K562 (cell line): ENCODE results near the gene PNPLA2. TPM values are rescaled to one million over a fixed set of nuclear protein-coding genes. Genes with fewer than 3 reads are reported as not detected.
A peak's percentile ranks its signal among the peaks of the same experiment; 100 is the strongest.

Source experiments
- CBX3 ChIP-seq, 2 experiments: IDR thresholded peaks; 1 replicate in 1 of 2; 2 replicates in 1 of 2; pipeline ENCODE4 v1.6.1; 2012; ENCODE audit warnings: inconsistent platforms in 2 of 2, low read length in 2 of 2, borderline replicate concordance in 1 of 2, control low read depth in 1 of 2
- CEBPG ChIP-seq, 3 experiments: fragments of 200-800 bp in 1 of 3; sonication (Bioruptor generic) in 1 of 3; sonication (generic) in 1 of 3; formaldehyde crosslinking in 1 of 3; IDR thresholded peaks in 2 of 3; conservative IDR thresholded peaks in 1 of 3; 2 replicates each; pipeline versions ENCODE4 v1.6.1 to v1.8.0; 2016 to 2022; ENCODE audit warnings: missing compliant biosample characterization in 2 of 3, missing genetic modification characterization in 2 of 3, mild to moderate bottlenecking in 1 of 3, missing genetic modification reagents in 1 of 3
- FOXJ3 ChIP-seq: sonication (generic); formaldehyde crosslinking; IDR thresholded peaks from 2 replicates; pipeline ENCODE4 v1.4.0; 2020; ENCODE audit warnings: mild to moderate bottlenecking, missing genetic modification reagents
- HMG20A ChIP-seq: fragments of 450-650 bp; formaldehyde crosslinking; conservative IDR thresholded peaks from 2 replicates; pipeline ENCODE4 v1.4.0; 2020; ENCODE audit warnings: mild to moderate bottlenecking, mixed read lengths
- KDM4B ChIP-seq, 2 experiments: fragments of 450-650 bp in 1 of 2; sonication (generic) in 1 of 2; IDR thresholded peaks; 2 replicates each; pipeline ENCODE4 v1.6.1; 2016 to 2017; ENCODE audit warnings: borderline replicate concordance in 2 of 2, antibody characterized with exemption in 1 of 2, low read depth in 1 of 2, mild to moderate bottlenecking in 1 of 2
- KHSRP ChIP-seq: fragments of 450-650 bp; IDR thresholded peaks from 2 replicates; pipeline ENCODE4 v1.6.1; 2017
- MXI1 ChIP-seq: IDR thresholded peaks from 2 replicates; pipeline ENCODE4 v1.6.1; 2011; ENCODE audit warnings: low read depth, mild to moderate bottlenecking, improper control_type of control experiment, low read length
- ZKSCAN1 ChIP-seq: fragments of 150-350 bp; IDR thresholded peaks from 2 replicates; pipeline ENCODE4 v1.6.1; 2016; ENCODE audit warnings: low read depth, low read length
- ZNF384 ChIP-seq: IDR thresholded peaks from 2 replicates; pipeline ENCODE4 v1.6.1; 2012; ENCODE audit warnings: low read depth, low read length, improper control_type of control experiment
- ZNF699 ChIP-seq: fragments of 250-450 bp; sonication (Bioruptor Pico); IDR thresholded peaks from 2 replicates; pipeline ENCODE4 v1.8.0; 2021; ENCODE audit warnings: mild to moderate bottlenecking, moderate library complexity; ENCODE audit not compliant: insufficient replicate concordance
- polyA plus RNA-seq, 8 experiments: library from polyadenylated mRNA; depleted of rRNA in 4 of 8; stranded (reverse) in 5 of 8; unstranded in 3 of 8; fragments of >200 nt; fragmentation: Nextera tagmentation in 2 of 8; fragmentation: Illumina TruSeq in 1 of 8; extraction: Ambion mirVana in 2 of 8; extraction: Trizol in 1 of 8; gene quantifications; 2 replicates each; pipeline versions ENCODE4 v1.2.1 to v1.2.3, GENCODE V29; 2011 to 2014; ENCODE audit warnings: inconsistent platforms in 1 of 8, missing spikeins in 1 of 8
- total RNA-seq, 7 experiments: library from RNA; depleted of rRNA in 6 of 7; stranded (reverse); fragments of >200 nt in 6 of 7; fragmentation: Illumina TruSeq in 2 of 7; extraction: Trizol in 2 of 7; gene quantifications; 2 replicates each; pipeline versions ENCODE4 v1.2.1 to v1.2.3, GENCODE V29; 2011 to 2021; ENCODE audit warnings: low replicate concordance in 1 of 7
- TF ChIP-seq, protein P1 (sequence below): fragments of 450-650 bp; formaldehyde crosslinking; IDR thresholded peaks from 2 replicates; pipeline ENCODE4 v1.4.0; 2020; ENCODE audit warnings: mild to moderate bottlenecking, moderate library complexity
- TF ChIP-seq, protein P2 (sequence below): fragments of 450-650 bp; IDR thresholded peaks from 2 replicates; pipeline ENCODE4 v1.6.1; 2014; ENCODE audit warnings: low read depth, mild to moderate bottlenecking, moderate library complexity, borderline replicate concordance
- TF ChIP-seq, protein P3 (sequence below), 2 experiments: fragments of 450-650 bp; formaldehyde crosslinking in 1 of 2; IDR thresholded peaks; 2 replicates each; pipeline versions ENCODE4 v1.4.0 to v1.6.1; 2014 to 2020; ENCODE audit warnings: mild to moderate bottlenecking in 2 of 2, borderline replicate concordance in 1 of 2, low read depth in 1 of 2

Gene PNPLA2
- total and polyA plus RNA-seq, 9 of the 15 experiments (the other 6 are each of a cell fraction or from before 2014, with no cell fraction given): 0.39 to 87.1 (median 8.4) TPM

DNA sequence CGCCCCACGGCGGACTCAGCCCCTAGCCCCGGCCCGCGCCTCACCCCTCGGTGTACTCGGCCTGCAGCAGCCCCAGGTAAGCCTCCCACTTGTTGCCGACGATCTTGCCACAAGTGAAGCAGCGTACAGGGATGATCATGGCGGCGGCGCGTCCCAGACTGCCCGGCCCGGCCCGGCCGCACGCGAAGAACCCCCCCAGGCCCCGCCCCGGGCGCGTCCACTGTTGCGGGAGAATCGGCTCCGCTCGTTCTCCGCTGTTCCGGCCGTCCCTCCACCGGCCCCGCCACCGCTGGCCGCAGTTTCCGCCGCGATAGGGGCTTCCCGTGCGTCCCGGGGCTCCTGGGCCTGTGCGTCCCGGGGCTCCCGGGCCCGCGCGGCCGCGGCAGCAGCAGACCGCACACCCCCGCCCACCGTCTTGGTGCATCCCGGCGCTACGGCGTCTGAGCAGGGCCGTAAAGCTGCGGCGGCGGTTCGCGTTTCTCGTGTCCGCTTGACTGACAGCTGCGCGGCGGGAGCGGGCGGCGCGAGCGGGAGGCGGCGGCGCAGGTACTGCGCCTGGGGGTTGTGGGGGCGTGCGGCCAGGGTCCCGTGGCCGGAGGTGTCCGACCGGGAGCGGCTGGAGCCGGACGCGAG, 23.8 kb downstream of the PNPLA2 start, which contains the start of the genes POLR2L and TSPAN4 (continued):
- TF ChIP-seq CEBPG (CRISPR knock-in tag; IDR thresholded peaks at IDR 0.05) (no peak), CEBPG (tag; conservative IDR thresholded peaks at IDR 0.05 in 1 of 2, IDR thresholded peaks at IDR 0.05 in 1 of 2) (no peak), MXI1 (peak; percentile 90), ZNF384 (no peak), ZKSCAN1 (no peak), HMG20A (CRISPR knock-in tag) (no peak), ZNF699 (CRISPR knock-in tag) (no peak), FOXJ3 (CRISPR knock-in tag) (no peak), KHSRP (no peak), CBX3 (IDR thresholded peaks at IDR 0.05; ENCODE audit: borderline replicate concordance in 1 of 2, low read length in 2 of 2) (no peak), KDM4B (IDR thresholded peaks at IDR 0.05; ENCODE audit: borderline replicate concordance in 2 of 2, low read depth in 1 of 2) (no peak; a peak in 1 of 4 replicates)
- TF ChIP-seq, protein P1, sequence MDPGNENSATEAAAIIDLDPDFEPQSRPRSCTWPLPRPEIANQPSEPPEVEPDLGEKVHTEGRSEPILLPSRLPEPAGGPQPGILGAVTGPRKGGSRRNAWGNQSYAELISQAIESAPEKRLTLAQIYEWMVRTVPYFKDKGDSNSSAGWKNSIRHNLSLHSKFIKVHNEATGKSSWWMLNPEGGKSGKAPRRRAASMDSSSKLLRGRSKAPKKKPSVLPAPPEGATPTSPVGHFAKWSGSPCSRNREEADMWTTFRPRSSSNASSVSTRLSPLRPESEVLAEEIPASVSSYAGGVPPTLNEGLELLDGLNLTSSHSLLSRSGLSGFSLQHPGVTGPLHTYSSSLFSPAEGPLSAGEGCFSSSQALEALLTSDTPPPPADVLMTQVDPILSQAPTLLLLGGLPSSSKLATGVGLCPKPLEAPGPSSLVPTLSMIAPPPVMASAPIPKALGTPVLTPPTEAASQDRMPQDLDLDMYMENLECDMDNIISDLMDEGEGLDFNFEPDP (CRISPR knock-in tag): no peak
- TF ChIP-seq, protein P2, sequence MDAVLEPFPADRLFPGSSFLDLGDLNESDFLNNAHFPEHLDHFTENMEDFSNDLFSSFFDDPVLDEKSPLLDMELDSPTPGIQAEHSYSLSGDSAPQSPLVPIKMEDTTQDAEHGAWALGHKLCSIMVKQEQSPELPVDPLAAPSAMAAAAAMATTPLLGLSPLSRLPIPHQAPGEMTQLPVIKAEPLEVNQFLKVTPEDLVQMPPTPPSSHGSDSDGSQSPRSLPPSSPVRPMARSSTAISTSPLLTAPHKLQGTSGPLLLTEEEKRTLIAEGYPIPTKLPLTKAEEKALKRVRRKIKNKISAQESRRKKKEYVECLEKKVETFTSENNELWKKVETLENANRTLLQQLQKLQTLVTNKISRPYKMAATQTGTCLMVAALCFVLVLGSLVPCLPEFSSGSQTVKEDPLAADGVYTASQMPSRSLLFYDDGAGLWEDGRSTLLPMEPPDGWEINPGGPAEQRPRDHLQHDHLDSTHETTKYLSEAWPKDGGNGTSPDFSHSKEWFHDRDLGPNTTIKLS: no peak
- TF ChIP-seq, protein P3, sequence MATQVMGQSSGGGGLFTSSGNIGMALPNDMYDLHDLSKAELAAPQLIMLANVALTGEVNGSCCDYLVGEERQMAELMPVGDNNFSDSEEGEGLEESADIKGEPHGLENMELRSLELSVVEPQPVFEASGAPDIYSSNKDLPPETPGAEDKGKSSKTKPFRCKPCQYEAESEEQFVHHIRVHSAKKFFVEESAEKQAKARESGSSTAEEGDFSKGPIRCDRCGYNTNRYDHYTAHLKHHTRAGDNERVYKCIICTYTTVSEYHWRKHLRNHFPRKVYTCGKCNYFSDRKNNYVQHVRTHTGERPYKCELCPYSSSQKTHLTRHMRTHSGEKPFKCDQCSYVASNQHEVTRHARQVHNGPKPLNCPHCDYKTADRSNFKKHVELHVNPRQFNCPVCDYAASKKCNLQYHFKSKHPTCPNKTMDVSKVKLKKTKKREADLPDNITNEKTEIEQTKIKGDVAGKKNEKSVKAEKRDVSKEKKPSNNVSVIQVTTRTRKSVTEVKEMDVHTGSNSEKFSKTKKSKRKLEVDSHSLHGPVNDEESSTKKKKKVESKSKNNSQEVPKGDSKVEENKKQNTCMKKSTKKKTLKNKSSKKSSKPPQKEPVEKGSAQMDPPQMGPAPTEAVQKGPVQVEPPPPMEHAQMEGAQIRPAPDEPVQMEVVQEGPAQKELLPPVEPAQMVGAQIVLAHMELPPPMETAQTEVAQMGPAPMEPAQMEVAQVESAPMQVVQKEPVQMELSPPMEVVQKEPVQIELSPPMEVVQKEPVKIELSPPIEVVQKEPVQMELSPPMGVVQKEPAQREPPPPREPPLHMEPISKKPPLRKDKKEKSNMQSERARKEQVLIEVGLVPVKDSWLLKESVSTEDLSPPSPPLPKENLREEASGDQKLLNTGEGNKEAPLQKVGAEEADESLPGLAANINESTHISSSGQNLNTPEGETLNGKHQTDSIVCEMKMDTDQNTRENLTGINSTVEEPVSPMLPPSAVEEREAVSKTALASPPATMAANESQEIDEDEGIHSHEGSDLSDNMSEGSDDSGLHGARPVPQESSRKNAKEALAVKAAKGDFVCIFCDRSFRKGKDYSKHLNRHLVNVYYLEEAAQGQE (IDR thresholded peaks at IDR 0.05; ENCODE audit: borderline replicate concordance): peak; percentile 74
- TF ChIP-seq, protein P3 (CRISPR knock-in tag; IDR thresholded peaks at IDR 0.05; ENCODE audit: low read depth): peak; percentile 80; the same call in 1 of the 2 replicates
